SU-DHL-6 (cell line): ENCODE measurements around the gene ATF7IP.

ENCODE experiments used
- H2AFZ ChIP-seq: fragments of 200-600 bp; sonication (generic); 2 replicates; pipeline ENCODE4 v1.6.1; 2014; ENCODE audit warnings: low read depth, mild to moderate bottlenecking, moderate library complexity, mixed read lengths, antibody characterized with exemption, low read length; ENCODE audit not compliant: severe bottlenecking
- H3F3A ChIP-seq: fragments of 200-600 bp; shearing (Covaris generic); 2 replicates; pipeline ENCODE4 v1.6.0; 2016; ENCODE audit warnings: antibody characterized with exemption, mild to moderate bottlenecking; ENCODE audit not compliant: insufficient read depth
- H3K27ac ChIP-seq: fragments of 200-600 bp; sonication (generic); 2 replicates; pipeline ENCODE4 v1.5.1; 2016; ENCODE audit warnings: low read depth, mild to moderate bottlenecking, low read length, moderate library complexity, mixed read lengths
- H3K27me3 ChIP-seq: fragments of 200-600 bp; sonication (generic), shearing (Covaris generic); 2 replicates; pipeline ENCODE4 v1.6.0; 2014; ENCODE audit warnings: mild to moderate bottlenecking, low read length
- H3K36me3 ChIP-seq: fragments of 200-600 bp; sonication (generic); 2 replicates; pipeline ENCODE4 v1.6.1; 2014; ENCODE audit warnings: mild to moderate bottlenecking, low read length, mixed read lengths
- H3K4me2 ChIP-seq: fragments of 300-600, 200-600 bp; shearing (Covaris generic), sonication (generic); 2 replicates; pipeline ENCODE4 v1.6.0; 2014; ENCODE audit warnings: low read length, low read depth, mild to moderate bottlenecking; ENCODE audit not compliant: poor library complexity, severe bottlenecking
- H3K4me3 ChIP-seq: fragments of 200-600 bp; sonication (generic); 2 replicates; pipeline ENCODE4 v1.5.1; 2014; ENCODE audit warnings: antibody characterized with exemption, low read length, mild to moderate bottlenecking, mixed read lengths; ENCODE audit not compliant: insufficient read depth, poor library complexity, severe bottlenecking
- H3K79me2 ChIP-seq: fragments of 200-600 bp; sonication (generic); 2 replicates; pipeline ENCODE4 v1.6.1; 2014; ENCODE audit warnings: mild to moderate bottlenecking, low read length, moderate library complexity; ENCODE audit not compliant: insufficient read depth
- H3K9ac ChIP-seq: fragments of 200-600 bp; sonication (generic); 2 replicates; pipeline ENCODE4 v1.7.0; 2014; ENCODE audit warnings: mild to moderate bottlenecking, low read length
- H3K9me2 ChIP-seq: fragments of 200-600 bp; sonication (generic); replicated peaks from 2 replicates; pipeline ENCODE4 v1.6.1; 2014; ENCODE audit warnings: low read length; ENCODE audit not compliant: insufficient read depth
- H3K9me3 ChIP-seq: fragments of 200-600 bp; sonication (generic); 2 replicates; pipeline ENCODE4 v1.6.1; 2014; ENCODE audit warnings: low read length, mixed read lengths; ENCODE audit not compliant: insufficient read depth
- H4K20me1 ChIP-seq: fragments of 200-600 bp; sonication (generic); 2 replicates; pipeline ENCODE4 v1.6.1; 2014; ENCODE audit warnings: low read depth, mild to moderate bottlenecking, antibody characterized with exemption, low read length, moderate library complexity, mixed read lengths
- EZH2phosphoT487 ChIP-seq: fragments of 200-600 bp; sonication (generic), shearing (Covaris generic); conservative IDR thresholded peaks from 2 replicates; pipeline ENCODE4 v1.6.1; 2018; ENCODE audit warnings: mild to moderate bottlenecking, antibody characterized with exemption, low read length, moderate library complexity, mixed read lengths
- TF ChIP-seq, protein P1 (sequence below): fragments of 200-600 bp; sonication (generic); IDR thresholded peaks from one replicate; pipeline ENCODE4 v1.5.1; 2017; ENCODE audit warnings: antibody characterized with exemption, mild to moderate bottlenecking, low read length, moderate library complexity; ENCODE audit not compliant: insufficient read depth, poor library complexity, severe bottlenecking

The ATF7IP gene

GRCh38 chr12:14482361-14482760 lies 116.9 kb downstream of the ATF7IP start:
- Histone ChIP-seq H3K9ac (no peak overlapping the region), H4K20me1 (no peaks in the 10 kb centered on the region), H3K4me3 (no peak overlapping the region), H3K9me3 (no peaks in the 10 kb centered on the region), H3K9me2 (no peaks in the 10 kb centered on the region), H3K4me2 (no peak overlapping the region), H3K79me2 (no peaks in the 10 kb centered on the region), H3F3A (no peaks in the 10 kb centered on the region), H3K36me3 (peaks cover 13% of the 10 kb centered on the region), H3K27ac (no peak overlapping the region), H3K27me3 (no peaks in the 10 kb centered on the region), H2AFZ (no peak overlapping the region)
- TF ChIP-seq EZH2phosphoT487, result no peak
- TF ChIP-seq, protein P1, sequence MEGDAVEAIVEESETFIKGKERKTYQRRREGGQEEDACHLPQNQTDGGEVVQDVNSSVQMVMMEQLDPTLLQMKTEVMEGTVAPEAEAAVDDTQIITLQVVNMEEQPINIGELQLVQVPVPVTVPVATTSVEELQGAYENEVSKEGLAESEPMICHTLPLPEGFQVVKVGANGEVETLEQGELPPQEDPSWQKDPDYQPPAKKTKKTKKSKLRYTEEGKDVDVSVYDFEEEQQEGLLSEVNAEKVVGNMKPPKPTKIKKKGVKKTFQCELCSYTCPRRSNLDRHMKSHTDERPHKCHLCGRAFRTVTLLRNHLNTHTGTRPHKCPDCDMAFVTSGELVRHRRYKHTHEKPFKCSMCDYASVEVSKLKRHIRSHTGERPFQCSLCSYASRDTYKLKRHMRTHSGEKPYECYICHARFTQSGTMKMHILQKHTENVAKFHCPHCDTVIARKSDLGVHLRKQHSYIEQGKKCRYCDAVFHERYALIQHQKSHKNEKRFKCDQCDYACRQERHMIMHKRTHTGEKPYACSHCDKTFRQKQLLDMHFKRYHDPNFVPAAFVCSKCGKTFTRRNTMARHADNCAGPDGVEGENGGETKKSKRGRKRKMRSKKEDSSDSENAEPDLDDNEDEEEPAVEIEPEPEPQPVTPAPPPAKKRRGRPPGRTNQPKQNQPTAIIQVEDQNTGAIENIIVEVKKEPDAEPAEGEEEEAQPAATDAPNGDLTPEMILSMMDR, result no peak

DNA sequence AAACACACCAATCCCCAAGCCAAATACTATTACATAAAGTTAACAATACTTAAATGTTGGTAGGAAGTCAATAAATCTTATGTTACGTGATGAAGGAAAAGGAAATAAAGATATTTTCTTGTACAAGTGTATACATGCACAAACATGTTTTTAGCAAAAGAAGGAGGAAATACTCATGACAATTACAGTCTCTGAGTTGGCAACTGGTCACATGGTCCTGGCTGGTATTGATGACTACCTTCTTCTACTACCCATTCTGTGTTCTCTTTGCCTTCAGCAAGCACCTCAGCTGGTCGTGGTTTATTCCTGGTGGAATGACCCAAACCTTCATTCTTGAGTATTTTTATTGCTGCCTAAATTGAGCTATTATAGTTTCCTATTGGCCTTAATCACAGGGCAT lies 117.4 kb downstream of the ATF7IP start:
- Histone ChIP-seq H3F3A (no peaks in the 10 kb centered on the region), H3K36me3 (peaks cover 11% of the 10 kb centered on the region)

DNA sequence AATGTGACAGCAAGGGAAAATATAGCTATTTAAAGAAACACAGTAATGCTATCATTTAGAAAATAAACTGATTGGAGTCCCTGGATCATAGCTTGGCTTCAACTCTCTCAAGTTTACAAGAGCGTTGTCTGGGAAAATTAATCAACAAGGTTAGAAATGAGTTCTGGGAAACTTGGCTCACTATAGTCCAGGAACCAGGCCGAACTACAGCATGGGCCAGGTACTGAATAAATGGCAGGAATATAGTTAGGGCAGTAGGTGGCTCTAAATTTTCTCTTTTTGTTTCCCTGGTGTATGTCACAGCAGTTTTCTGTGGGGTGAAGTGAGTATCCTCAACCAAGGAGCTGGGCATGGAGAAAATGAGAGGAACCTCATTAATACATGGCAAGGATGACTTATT lies 129.8 kb downstream of the ATF7IP start:
- TF ChIP-seq, protein P1, result no peak
- no peak for TF ChIP-seq EZH2phosphoT487
- H3K79me2 ChIP-seq, result no peaks in the 10 kb centered on the region
- no peak overlapping the region for H3K27ac ChIP-seq
- no peaks in the 10 kb centered on the region for H3K9me2 ChIP-seq
- H3K36me3 ChIP-seq, result peaks cover 11% of the 10 kb centered on the region; the same call in 1 of the 2 replicates
- H3K4me2 ChIP-seq, result no peak overlapping the region
- no peaks in the 10 kb centered on the region for H3F3A ChIP-seq
- no peaks in the 10 kb centered on the region for H4K20me1 ChIP-seq
- H3K9me3 ChIP-seq, result no peaks in the 10 kb centered on the region
- no peak overlapping the region for H3K4me3 ChIP-seq
- H2AFZ ChIP-seq, result no peak overlapping the region
- H3K27me3 ChIP-seq, result no peaks in the 10 kb centered on the region
- H3K9ac ChIP-seq, result no peak overlapping the region

More for the DNA sequence above, 117.4 kb downstream of the ATF7IP start:
- H3K9me3 ChIP-seq, result no peaks in the 10 kb centered on the region
- no peaks in the 10 kb centered on the region for H4K20me1 ChIP-seq
- H3K9ac ChIP-seq, result no peak overlapping the region
- H3K27ac ChIP-seq, result no peak overlapping the region
- no peak overlapping the region for H3K4me2 ChIP-seq
- H3K27me3 ChIP-seq, result no peaks in the 10 kb centered on the region
- no peak overlapping the region for H2AFZ ChIP-seq
- H3K4me3 ChIP-seq, result no peak overlapping the region
- H3K79me2 ChIP-seq, result no peaks in the 10 kb centered on the region
- TF ChIP-seq EZH2phosphoT487, result no peak
- no peaks in the 10 kb centered on the region for H3K9me2 ChIP-seq

DNA sequence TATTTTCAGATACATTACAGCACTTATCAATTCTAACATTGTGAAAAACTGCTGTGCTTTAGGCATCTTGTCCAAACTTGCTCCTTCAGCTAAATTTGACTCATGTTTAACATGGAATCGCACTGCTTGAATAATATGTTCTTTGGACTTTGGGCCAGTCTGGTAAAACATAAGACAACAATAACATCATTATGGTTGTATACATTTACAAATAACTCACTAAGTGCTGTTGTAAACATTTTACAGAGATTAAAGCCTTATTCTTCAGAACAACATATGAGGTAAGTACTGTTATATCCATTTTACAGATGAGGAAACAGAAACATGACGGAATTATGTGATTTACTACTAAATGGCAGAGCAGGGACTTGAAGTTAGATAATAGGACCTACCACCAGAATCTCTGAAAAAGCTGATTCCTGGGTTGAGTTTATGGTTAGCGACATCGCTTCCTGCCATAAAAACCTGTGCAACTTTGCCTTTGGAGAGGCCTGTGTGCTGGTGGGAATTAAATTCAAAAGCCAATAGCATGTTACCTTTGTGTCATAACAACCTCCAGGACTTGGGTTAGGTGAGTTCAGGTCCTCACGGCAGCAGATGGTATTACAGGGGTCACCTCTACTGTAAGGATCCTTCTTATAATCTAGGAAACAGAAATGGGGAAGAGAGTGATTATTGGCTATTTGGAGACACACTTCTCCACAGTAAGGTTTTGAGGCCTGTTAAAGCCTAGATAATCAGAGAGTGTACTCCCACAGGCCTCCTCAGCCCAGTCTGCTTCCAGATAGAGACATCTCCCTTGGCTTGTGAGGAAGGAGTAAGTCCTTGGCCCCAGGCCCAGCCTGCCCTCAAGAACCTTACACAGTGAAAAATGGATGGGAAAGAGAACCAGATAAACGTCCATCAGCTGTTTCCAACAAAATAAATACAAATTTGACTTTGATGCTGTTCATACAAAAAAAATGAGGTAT lies 140.4 kb downstream of the ATF7IP start:
- Histone ChIP-seq H3K9me3 (no peaks in the 10 kb centered on the region), H3K4me2 (no peak overlapping the region), H2AFZ (no peak overlapping the region), H3F3A (0 out of 2 replicates have a peak, but pooled peaks cover 4% of the 10 kb centered on the region), H3K36me3 (peaks cover 4% of the 10 kb centered on the region; the same call in 1 of the 2 replicates), H3K9ac (no peak overlapping the region), H3K27me3 (no peaks in the 10 kb centered on the region), H3K79me2 (no peaks in the 10 kb centered on the region), H3K4me3 (no peak overlapping the region), H4K20me1 (no peaks in the 10 kb centered on the region), H3K27ac (no peak overlapping the region), H3K9me2 (no peaks in the 10 kb centered on the region)
- TF ChIP-seq, protein P1, result no peak
- TF ChIP-seq EZH2phosphoT487, result no peak
